Tibial nerve (tissue), 4 donors: ENCODE measurements around the gene FRAS1. TPM values are rescaled to one million over a fixed set of nuclear protein-coding genes. Genes with fewer than 3 reads are reported as not detected.

ENCODE experiments used
- DNase-seq, 2 donors: peaks; one replicate each; pipeline ENCODE4 v3.0.0-alpha.2; 2019; ENCODE audit warnings: low spot score in 2 of 2
- H3K27ac ChIP-seq, 4 donors: fragments of 200-600 bp; sonication (generic) in 3 of 4; one replicate each; pipeline ENCODE4 v1.5.1; 2017 to 2019; ENCODE audit warnings: mild to moderate bottlenecking in 1 of 4
- H3K27me3 ChIP-seq, 2 donors: fragments of 200-600 bp; sonication (generic) in 1 of 2; one replicate each; pipeline versions ENCODE4 v1.5.1 to v1.6.0; 2017 to 2019
- H3K36me3 ChIP-seq, 3 donors: fragments of 200-600 bp; sonication (generic); one replicate each; pipeline ENCODE4 v1.5.1; 2018 to 2019
- H3K4me1 ChIP-seq, 4 donors: fragments of 200-600 bp; sonication (generic) in 3 of 4; one replicate each; pipeline ENCODE4 v1.5.1; 2017 to 2019
- H3K4me3 ChIP-seq, 4 donors: fragments of 200-600 bp; sonication (generic) in 3 of 4; one replicate each; pipeline ENCODE4 v1.5.1; 2017 to 2019; ENCODE audit warnings: mild to moderate bottlenecking in 1 of 4, moderate library complexity in 1 of 4
- H3K9me3 ChIP-seq, 4 donors: fragments of 200-600 bp; sonication (generic) in 3 of 4; one replicate each; pipeline ENCODE4 v1.5.1; 2017 to 2019
- CTCF ChIP-seq, 5 experiments: fragments of 200-600 bp in 3 of 5; fragments of 450-650 bp in 2 of 5; sonication (generic) in 3 of 5; IDR thresholded peaks; one replicate each; pipeline ENCODE4 v1.5.1; 2016 to 2019; ENCODE audit warnings: antibody characterized with exemption in 5 of 5, mild to moderate bottlenecking in 3 of 5, moderate library complexity in 2 of 5
- EP300 ChIP-seq, 2 donors: sonication (generic); formaldehyde crosslinking; IDR thresholded peaks; one replicate each; pipeline ENCODE4 v1.6.1; 2017; ENCODE audit warnings: antibody characterized with exemption in 2 of 2, mild to moderate bottlenecking in 1 of 2
- POLR2A ChIP-seq, 2 donors: fragments of 450-650 bp; IDR thresholded peaks; one replicate each; pipeline ENCODE4 v1.6.1; 2017; ENCODE audit warnings: antibody characterized with exemption in 2 of 2, mild to moderate bottlenecking in 2 of 2, moderate library complexity in 2 of 2
- WGBS, 2 donors: methylation state at CpG; one replicate each; pipeline ENCODE4 v1.1.5; 2018; 5-methylcytosine and 5-hydroxymethylcytosine counted together
- total RNA-seq, 4 donors: library from RNA; depleted of rRNA; stranded (reverse); fragments of >200 nt; gene quantifications; one replicate each; pipeline ENCODE4 v1.1.0, GENCODE V29; 2016

The FRAS1 gene
- total RNA-seq, 4 donors from 2014 or later = 3.9 to 6.6 (median 5.1) TPM

DNA sequence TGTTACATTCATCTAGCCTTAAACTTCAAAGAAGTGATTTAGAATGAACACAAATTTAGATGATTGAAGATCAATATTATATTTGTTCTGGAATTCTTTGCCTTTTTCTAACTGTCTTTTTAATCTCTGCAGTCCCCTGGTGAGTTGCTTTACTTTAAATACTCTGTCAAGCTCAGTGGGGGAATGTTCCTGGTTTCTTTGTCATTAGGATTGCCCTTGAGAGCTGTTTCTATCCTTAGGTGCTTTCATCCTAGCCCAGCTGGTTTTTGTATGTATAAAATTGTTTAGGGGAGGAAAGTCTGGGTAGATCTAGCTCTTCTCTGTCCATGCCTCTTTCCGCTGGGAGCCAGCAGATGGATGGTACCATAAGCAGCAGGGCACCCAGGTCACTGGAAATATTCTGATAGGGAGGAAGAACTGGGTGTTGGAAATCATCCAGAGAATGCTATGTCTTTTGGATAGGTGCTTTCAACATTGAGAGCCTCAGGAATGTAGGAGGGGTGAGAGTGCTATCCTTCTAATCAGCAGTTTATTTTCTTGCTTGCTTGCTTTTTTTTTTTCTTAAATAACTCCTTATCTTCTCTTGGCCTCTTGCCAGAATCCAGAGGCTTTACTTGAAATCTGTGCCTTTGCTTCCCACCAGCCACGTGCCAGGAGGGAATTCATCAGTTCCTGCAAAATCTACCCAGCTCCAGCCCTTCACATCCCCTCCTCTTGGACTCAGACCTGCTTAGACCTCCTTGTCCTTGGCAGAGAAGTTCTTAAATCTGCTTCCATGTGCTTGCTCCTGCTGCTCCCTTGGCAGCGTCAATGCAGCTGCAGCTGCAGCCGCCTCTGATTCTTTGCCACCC lies 279.2 kb downstream of the FRAS1 start:
- TF ChIP-seq CTCF (IDR thresholded peaks at IDR 0.05) = no peak
- no peak for TF ChIP-seq POLR2A (IDR thresholded peaks at IDR 0.05)
- TF ChIP-seq EP300 (IDR thresholded peaks at IDR 0.05) = no peak
- no peak for DNase-seq
- H3K4me1 ChIP-seq = peaks cover 0 to 9% (median 0%) of the 10 kb centered on the region in 4 donors
- no peaks in the 10 kb centered on the region for H3K27me3 ChIP-seq
- 46 to 64% methylated on average over 4 of the region's 4 CpGs for WGBS, 2 donors
- H3K27ac ChIP-seq = no peak overlapping the region
- no peak overlapping the region for H3K4me3 ChIP-seq
- peaks cover 0 to 8% (median 0%) of the 10 kb centered on the region in 3 donors for H3K36me3 ChIP-seq
- H3K9me3 ChIP-seq = no peaks in the 10 kb centered on the region

DNA sequence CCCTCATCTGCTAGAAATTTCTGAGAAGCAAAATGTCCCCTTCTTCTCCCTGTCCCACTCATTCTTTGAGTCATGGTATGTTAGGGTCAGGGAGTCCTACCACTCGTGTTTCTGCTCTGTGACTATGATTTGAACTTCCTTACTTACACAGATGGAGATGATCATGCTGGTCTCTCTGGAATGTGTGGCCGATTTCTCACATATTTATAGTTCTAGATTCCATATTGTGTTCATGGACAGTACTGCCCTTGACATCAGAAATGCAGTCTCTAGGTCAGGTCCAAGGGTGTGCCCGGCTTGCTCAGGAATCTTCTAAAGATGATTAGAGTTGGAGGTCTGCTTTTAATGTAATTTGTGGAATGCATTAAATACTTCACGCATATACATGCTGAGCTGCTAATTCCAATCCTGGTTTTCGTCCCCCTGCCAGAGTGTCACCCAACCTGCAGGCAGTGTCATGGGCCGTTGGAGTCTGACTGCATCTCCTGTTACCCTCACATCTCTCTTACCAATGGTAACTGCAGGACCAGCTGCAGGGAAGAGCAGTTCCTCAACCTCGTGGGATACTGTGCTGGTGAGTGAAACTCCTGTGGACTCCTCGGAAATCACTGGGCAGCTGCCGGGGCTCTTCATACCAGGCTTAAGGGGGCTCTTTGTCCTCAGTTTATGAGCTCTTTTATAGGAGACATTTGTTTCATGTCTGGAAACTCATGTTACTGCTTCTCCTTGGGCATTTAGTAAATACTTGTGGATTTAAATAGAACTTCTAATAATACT lies 280.3 kb downstream of the FRAS1 start:
- Histone ChIP-seq H3K9me3 (no peaks in the 10 kb centered on the region), H3K27me3 (no peaks in the 10 kb centered on the region), H3K27ac (no peak overlapping the region), H3K4me3 (no peak overlapping the region), H3K36me3 (peaks cover 0 to 8% (median 0%) of the 10 kb centered on the region in 3 donors), H3K4me1 (peaks cover 0 to 9% (median 0%) of the 10 kb centered on the region in 4 donors)
- TF ChIP-seq POLR2A (IDR thresholded peaks at IDR 0.05) = no peak
- TF ChIP-seq CTCF (IDR thresholded peaks at IDR 0.05) = no peak
- no peak for TF ChIP-seq EP300 (IDR thresholded peaks at IDR 0.05)
- 57 to 62% methylated on average over 9 of the region's 9 CpGs for WGBS, 2 donors
- no peak for DNase-seq

- TF ChIP-seq CTCF (IDR thresholded peaks at IDR 0.05) (no peak), EP300 (IDR thresholded peaks at IDR 0.05) (no peak), POLR2A (IDR thresholded peaks at IDR 0.05) (no peak)
- Histone ChIP-seq H3K36me3 (no peaks in the 10 kb centered on the region), H3K27ac (no peak overlapping the region), H3K4me1 (no peaks in the 10 kb centered on the region), H3K9me3 (no peaks in the 10 kb centered on the region), H3K4me3 (no peak overlapping the region), H3K27me3 (no peaks in the 10 kb centered on the region)
- 93 to 94% methylated on average over 5 of the region's 5 CpGs for WGBS, 2 donors
- DNase-seq = no peak
Observed at GRCh38 chr4:78342125-78342524, 285.0 kb downstream of the FRAS1 start.

DNA sequence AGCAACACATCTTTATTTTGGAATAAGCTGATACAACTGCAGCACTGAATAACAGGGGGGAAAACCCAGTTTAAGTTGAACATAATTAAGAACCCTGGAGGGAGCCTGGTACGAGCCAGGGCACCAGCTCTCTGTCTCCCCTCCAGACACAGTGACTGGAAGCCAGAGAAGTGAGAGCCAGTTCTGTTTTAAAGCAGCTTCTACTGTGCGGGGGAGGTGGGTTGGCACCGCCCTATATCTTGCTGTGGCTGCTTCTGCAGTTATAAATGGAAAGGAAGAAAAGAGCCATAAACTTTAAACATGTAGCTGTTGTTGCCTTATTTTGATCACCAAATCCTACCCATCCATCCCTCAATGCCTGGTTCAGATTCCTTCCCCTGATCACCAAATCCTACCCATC lies 286.6 kb downstream of the FRAS1 start:
- no peaks in the 10 kb centered on the region for H3K27me3 ChIP-seq
- no peaks in the 10 kb centered on the region for H3K4me1 ChIP-seq
- no peaks in the 10 kb centered on the region for H3K36me3 ChIP-seq
- H3K27ac ChIP-seq = no peak overlapping the region
- DNase-seq = no peak
- WGBS, 2 donors = 71 to 73% methylated on average over 3 of the region's 3 CpGs
- H3K4me3 ChIP-seq = no peak overlapping the region
- no peaks in the 10 kb centered on the region for H3K9me3 ChIP-seq
- TF ChIP-seq POLR2A (IDR thresholded peaks at IDR 0.05) = no peak
- no peak for TF ChIP-seq CTCF (IDR thresholded peaks at IDR 0.05)
- no peak for TF ChIP-seq EP300 (IDR thresholded peaks at IDR 0.05)

GRCh38 chr4:78345237-78345636 lies 288.1 kb downstream of the FRAS1 start:
- H3K27ac ChIP-seq = no peak overlapping the region
- 88 to 90% methylated on average over 2 of the region's 2 CpGs for WGBS, 2 donors
- DNase-seq = no peak
- no peak for TF ChIP-seq EP300 (IDR thresholded peaks at IDR 0.05)
- TF ChIP-seq CTCF (IDR thresholded peaks at IDR 0.05) = no peak
- no peak for TF ChIP-seq POLR2A (IDR thresholded peaks at IDR 0.05)
- H3K4me3 ChIP-seq = no peak overlapping the region
- H3K36me3 ChIP-seq = no peaks in the 10 kb centered on the region
- no peaks in the 10 kb centered on the region for H3K4me1 ChIP-seq
- no peaks in the 10 kb centered on the region for H3K9me3 ChIP-seq
- H3K27me3 ChIP-seq = no peaks in the 10 kb centered on the region
